Activated gamma-delta T cell (primary cell): ENCODE results near the gene PHTF1.

Experiments used
- DNase-seq: peaks from one replicate; lab custom pipeline; 2025; lab: John Stamatoyannopoulos, UW

Gene PHTF1

DNA sequence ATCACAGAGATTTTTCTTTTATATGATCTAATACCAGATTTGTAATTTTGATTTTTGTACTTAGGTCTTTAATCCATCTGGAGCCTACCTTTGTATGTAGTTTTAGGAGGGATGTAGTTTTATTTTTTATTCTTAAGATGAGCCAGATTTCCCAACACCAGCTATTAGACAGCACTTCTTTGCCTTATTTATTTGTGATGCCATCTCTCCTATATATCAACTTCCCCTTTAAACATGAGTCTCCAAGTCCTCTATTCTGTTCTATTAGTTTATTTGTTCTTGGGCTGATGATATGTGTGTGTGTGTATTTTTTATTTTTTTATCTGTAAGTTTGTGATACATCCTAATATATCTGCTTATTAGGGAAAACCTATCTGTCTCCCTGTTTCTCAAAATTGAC lies 94.2 kb downstream of the PHTF1 start:
- no peak for DNase-seq

DNA sequence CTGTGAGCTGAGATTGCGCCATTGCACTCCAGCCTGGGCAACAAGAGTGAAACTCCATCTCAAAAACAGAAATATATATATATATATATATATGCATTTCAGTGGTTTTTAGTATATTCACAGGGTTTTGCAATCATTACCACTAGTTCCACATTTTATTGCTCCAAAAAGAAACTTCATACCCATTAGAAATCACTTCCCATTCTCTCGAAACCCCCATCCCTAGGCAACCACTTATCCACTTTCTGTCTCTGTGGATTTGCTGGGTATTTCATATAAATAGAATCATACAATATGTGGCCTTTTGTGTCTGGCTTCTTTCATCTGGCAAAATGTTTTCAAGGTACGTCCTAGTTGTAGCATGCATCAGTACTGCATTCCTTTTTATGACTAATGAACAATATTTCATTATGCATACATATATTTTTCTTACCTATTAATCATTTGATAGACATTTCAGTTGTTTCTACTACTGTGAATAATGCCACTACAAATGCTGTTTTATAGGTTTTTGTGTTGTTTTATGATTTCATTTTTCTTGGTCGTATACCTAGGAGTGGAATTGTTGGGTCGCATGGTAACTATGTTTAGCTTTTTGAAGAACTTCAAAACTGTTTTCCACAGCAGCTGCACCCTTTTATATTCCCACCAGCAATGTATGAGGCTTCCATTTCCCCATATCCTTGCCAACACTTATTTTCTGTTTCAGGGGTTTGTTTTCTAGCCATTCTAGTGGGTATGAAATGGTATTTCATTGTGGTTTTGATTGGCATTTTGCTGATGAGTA lies 95.9 kb downstream of the PHTF1 start:
- no peak for DNase-seq

GRCh38 chr1:113662101-113662500 lies 97.2 kb downstream of the PHTF1 start:
- DNase-seq, result no peak

DNA sequence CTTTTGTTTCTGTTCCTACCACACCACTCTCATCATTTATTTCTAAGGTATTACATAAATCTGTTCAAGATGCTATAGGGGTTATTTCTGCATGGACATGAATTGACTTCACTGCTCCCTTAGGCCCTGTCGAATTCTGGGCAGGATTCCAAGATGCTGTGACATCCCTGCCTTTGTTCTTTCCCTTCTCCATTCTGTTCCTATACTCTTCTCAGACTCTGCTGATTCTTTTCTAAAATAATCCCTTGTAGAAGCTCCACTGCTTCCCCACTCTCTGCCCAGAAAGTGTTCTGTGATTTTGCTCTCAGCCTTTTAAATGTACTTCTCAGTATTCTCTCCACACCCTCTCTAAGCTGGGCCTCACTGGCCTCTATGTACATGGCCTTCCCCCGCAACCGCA lies 99.2 kb downstream of the PHTF1 start:
- no peak for DNase-seq

DNA sequence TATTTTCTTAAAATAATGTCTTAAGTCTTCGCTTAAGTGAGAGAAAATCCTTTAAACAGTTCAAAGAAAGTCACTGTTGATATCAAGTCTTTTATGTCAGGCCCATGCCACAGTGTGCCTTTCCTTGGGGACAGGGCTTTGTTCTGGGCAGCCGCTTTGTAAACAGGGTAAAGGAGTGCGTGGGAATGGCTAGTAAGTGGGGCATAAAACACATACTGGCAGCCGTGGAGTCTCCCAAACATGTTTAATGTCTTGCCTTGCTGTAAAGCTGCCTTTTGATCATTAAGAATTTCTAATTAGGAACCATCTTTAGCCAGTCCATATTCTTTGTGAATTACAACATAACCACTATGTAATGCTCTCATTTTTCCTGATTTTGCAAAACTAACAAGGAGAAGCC lies 99.7 kb downstream of the PHTF1 start:
- no peak for DNase-seq

DNA sequence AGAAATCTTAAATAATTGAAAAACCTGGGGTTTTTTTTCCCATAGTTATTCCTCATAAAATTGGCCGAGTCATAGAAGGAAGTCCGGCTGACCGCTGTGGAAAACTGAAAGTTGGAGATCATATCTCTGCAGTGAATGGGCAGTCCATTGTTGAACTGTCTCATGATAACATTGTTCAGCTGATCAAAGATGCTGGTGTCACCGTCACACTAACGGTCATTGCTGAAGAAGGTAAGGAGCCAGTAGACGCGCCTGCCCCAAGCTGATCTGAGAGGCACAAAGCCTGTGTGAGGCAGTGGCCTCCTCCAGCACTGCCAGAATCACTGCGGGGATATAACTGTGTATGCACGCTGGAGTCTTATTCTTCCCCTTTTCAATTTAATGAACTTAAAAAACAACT lies 100.3 kb downstream of the PHTF1 start:
- DNase-seq, result no peak

DNA sequence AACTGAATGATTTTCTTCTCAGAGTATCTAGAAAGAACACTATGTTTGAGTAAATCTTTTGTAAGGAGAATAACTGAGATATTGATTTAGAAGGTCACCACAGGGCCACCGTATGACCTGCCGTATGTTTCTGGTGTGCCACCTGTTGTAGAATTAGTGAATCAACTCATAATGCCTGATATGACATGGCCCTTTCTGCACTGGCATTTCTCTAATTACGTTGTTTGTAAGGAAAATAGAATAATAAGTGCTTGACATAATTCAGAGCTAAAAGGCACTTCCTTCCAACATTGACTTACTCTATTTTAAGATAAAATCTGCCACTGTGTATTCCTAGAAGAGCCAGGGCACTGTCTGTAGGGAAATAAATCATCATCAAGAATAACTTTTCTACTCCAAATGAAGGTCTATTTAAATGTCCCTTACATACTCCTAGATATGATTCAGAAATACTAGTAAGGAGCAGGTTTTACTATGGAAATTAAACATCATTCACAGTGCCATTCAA lies 101.7 kb downstream of the PHTF1 start:
- no peak for DNase-seq

DNA sequence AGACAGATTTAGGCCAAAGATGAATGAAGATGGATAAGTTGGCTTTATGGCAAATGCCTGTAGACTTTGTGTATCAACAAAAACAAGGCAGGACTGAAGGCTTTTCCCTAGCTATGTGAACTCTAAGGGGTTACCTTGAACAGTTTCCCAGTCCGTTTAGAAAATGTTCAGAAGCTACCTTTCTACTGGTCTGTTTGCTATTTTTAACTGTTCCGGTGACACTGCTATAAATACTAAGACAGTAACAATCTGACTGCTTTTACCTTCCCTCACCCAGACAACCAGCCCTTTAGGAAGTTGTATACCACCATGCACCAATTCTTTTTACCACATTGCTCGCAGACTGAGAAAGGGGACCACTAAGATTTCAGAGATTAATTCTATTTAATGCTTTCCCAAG lies 102.2 kb downstream of the PHTF1 start:
- no peak for DNase-seq

- DNase-seq, result no peak
These were observed 104.4 kb downstream of the PHTF1 start for GRCh38 chr1:113654883-113655282.

DNA sequence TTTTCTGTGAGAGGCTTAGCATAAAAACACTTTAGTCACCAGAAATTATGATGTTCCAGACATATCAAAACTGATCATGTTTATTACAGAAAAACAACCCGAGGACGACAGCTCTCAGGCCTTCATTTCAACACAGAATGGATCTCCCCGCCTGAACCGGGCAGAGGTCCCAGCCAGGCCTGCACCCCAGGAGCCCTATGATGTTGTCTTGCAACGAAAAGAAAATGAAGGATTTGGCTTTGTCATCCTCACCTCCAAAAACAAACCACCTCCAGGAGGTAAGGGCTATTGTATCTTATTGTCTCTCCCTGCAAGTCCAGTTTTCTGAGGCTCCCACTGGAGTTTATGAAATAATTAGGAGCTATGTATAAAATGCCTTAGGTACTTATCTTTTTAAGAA lies 105.5 kb downstream of the PHTF1 start:
- no peak for DNase-seq

DNA sequence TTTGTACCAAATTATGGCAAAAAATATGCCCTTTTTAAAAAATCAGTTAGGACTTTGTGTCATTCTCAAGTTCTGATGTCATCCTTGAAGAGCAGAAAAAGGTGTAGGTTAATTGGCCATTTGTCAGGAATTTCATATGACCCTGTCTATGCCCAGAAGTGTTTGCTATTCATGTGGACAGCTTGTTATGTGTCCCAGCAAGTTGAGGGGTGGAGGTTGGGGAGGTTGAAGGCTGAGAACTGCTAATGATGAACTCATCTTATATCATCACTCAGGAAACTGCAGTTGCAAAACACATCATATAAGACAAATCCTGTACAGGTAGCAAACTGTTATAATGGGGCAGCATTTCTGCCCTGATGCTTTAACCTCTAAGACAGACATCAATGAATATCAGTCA lies 106.5 kb downstream of the PHTF1 start:
- no peak for DNase-seq

- DNase-seq, result no peak
These were observed 110.8 kb downstream of the PHTF1 start for GRCh38 chr1:113648478-113648877.

- DNase-seq, result no peak
These were observed 112.1 kb downstream of the PHTF1 start for GRCh38 chr1:113647164-113647563.
